GM11168 (cell line): Measurements from ENCODE around the gene SIK2.

Experiments used
- in situ Hi-C: fragments of 300-500 bp; cut with MboI; formaldehyde crosslinking; loops from one replicate; pipeline ENCODE4 v1.12.0; 2022; ENCODE audit warnings: low sequenced_read_pairs; ENCODE audit not compliant: unreplicated experiment

The SIK2 gene

DNA sequence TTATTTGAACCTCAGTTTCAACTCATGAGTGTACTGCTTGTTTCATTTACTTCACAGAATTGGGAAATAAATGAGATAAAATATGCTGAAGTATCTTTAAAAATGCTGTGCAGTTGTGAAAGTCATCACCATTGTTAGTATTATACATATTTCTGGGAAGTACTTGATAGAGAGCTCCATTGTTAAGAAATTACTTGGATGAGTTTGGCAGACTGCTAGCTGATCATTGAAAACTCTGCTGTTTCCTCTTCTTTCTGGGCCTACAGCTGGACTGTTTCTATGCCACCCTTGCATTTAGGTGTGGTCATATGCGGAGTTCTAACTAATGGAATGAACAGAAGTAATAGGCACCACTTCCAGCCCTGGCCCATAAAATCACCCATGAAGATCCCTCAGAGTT lies 10.0 kb downstream of the SIK2 start:
- in situ Hi-C loops, result no loop called here

- in situ Hi-C loops, result no loop called here
Measured at GRCh38 chr11:111617286-111617685, 15.0 kb downstream of the SIK2 start.

GRCh38 chr11:111620518-111620917 lies 18.3 kb downstream of the SIK2 start:
- in situ Hi-C loops, result no loop called here

- in situ Hi-C loops, result no loop called here
Measured at GRCh38 chr11:111623527-111624030, 21.3 kb downstream of the SIK2 start.

- in situ Hi-C loops, result no loop called here
Measured at GRCh38 chr11:111624608-111625007, 22.4 kb downstream of the SIK2 start.

- in situ Hi-C loops, result no loop called here
Measured at GRCh38 chr11:111627591-111627990, 25.3 kb downstream of the SIK2 start.

DNA sequence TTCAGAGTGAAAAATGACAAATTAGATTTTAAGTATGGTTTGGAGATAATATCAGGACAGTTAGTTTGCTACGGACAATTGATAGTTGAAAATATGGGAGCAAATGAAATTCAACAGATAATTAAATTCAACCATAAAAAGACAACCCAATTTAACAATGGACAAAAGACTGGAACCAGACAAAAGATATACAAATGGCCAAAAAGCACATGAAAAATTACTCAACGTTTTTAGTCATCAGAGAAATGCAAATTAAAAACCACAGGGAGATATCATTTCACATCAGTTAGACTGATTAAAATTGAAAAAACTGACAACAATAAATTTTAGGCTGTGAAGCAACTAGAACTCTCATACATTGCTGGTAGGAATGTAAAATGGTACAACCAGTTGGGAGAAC lies 27.2 kb downstream of the SIK2 start:
- in situ Hi-C loops, result no loop called here

- in situ Hi-C loops, result no loop called here
Measured at GRCh38 chr11:111631024-111631665, 28.9 kb downstream of the SIK2 start.

- in situ Hi-C loops, result no loop called here
Measured at GRCh38 chr11:111631666-111632039, 29.4 kb downstream of the SIK2 start.

- in situ Hi-C loops, result no loop called here
Measured at GRCh38 chr11:111632516-111633220, 30.4 kb downstream of the SIK2 start.

DNA sequence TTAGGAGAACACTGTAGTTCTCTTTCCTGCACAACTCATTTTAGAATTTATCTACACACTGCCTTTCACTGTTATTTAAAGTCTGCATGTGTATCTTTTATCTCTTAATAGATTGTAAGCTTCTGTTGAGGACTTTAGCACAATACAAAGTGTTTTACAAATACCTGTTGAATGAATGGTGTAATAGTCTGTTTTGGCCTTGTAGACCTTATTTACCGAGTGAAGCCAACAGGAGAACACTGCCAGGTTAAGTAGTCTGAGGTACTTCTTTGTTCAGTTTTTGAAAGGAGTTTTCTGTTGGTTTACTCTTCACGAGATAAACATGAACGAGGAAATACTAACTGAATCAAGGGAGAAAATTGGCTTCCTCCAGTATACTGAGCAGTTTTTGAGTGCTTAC lies 31.0 kb downstream of the SIK2 start:
- in situ Hi-C loops, result no loop called here

DNA sequence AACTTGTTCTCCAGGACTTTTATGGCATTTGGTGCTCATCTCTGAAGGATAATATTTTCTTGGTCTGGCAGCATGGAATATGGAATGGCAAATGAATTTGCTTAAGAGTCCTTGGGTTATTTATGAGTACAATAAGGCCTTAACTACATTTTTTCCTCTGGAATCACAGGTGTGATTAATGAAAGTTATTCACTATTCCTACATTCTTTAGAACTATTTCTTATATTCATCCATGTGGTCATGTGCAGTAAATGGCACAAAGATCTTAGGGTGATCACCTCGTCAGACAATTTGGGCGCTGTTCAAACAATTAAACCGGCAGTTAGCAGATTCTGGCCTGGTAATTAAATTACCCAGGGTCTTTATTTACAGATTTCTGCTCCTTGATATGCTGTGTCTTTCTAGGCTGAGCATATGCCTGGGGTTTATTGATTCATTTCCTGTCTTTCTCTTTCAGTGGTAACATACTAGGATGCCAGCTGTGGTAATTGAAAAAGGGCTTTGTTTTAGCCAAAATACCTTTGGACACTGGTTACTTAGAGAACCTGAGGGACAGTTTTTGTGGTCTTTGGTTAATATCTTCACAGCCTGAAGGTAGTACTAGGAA lies 31.6 kb downstream of the SIK2 start:
- in situ Hi-C loops, result no loop called here

GRCh38 chr11:111634981-111635705 lies 32.9 kb downstream of the SIK2 start:
- in situ Hi-C loops, result no loop called here

DNA sequence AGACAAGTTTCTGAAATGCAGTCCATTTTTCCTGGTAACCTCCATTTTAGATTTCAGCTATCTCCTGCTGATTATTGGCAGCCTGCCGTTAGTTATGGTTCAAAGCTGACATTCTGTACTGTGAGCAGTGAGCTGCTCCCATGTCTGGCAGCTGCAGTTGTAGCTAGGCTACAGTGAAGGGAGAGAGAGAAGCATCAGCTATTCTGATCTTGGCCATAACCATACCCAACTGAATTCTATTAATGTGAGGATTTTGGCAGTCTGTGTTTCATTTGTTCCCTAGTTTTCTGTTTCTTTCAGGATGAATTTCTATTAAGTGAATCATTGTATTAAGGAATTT lies 33.4 kb downstream of the SIK2 start:
- in situ Hi-C loops, result no loop called here

GRCh38 chr11:111637885-111638284 lies 35.6 kb downstream of the SIK2 start:
- in situ Hi-C loops, result no loop called here

DNA sequence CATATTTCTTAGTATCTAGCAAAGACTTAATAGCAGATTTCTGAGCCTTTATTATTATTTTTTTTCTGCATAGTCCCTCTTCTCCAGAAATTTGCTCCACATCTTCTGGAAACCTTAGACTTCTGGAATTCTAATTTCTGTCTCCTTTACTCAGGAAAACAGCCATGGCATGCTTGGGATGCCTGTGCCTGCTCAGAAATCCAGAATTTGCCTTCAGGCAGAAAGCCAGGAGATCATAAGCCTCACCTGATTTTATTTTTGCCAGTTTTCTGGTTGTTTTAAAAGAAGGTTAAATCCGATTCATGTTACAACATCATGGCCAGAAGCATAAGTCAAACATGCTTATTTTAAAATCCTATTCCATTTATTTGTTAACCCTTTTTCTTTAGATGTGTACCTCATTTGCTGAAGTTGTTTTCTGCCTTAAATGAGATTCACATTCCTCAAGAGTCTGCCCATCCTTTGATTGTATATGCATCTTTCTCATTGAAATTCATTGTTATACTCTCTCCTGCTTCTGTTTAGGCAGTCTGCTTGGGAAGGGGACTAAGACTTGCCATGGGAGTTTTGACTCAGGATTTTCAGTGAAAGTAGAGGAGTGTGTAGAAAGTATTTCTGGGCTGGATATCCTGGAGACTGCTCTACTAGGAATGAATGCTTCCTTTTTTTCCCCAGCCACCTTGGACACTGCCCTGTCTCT lies 37.1 kb downstream of the SIK2 start:
- in situ Hi-C loops, result no loop called here

- in situ Hi-C loops, result no loop called here
Measured at GRCh38 chr11:111641339-111642015, 39.2 kb downstream of the SIK2 start.

- in situ Hi-C loops, result no loop called here
Measured at GRCh38 chr11:111642542-111642941, 40.3 kb downstream of the SIK2 start.

GRCh38 chr11:111644922-111645321 lies 42.7 kb downstream of the SIK2 start:
- in situ Hi-C loops, result no loop called here
